ENCODE results near the gene MRE11.
"Not testable (repeated sequence)": the region's sequence is repeated elsewhere in the genome, so short reads cannot be mapped to it uniquely, and the experiment has no call there.

DNA sequence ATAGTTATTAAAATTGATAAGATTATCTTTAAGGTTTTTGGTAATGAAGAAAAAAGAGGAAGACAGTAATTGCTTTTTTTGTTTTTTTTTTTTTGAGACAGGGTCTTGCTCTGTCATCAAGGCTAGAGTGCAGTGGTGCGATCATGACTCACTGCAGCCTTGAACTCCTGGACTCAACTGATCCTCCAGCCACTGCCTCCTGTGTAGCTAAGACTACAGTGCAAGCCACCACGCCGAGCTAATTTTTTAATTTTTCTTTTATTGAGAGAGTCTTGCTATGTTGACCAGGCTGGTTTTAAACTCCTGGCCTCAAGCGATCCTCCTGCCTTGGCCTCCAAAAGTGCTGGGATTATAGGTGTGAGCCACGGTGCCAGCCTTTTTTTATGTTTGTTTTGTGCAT is 12.9 kb upstream of the MRE11 start:
- not testable (repeated sequence) for TF ChIP-seq CTCF, POLR2A (IDR thresholded peaks at IDR 0.05)

All from right lobe of liver (tissue), 4 donors.